HG02642 (cell line): ENCODE results near the gene MFSD6.
A peak's percentile ranks its signal among the peaks of the same experiment; 100 is the strongest.
"Not testable (repeated sequence)": the region's sequence is repeated elsewhere in the genome, so short reads cannot be mapped to it uniquely, and the experiment has no call there.

Source experiments
- ATAC-seq: cut with Tn5 transposase; IDR thresholded peaks from one replicate; pipeline ENCODE4 v1.9.1; 2021; ENCODE audit warnings: mild to moderate bottlenecking; ENCODE audit not compliant: unreplicated experiment, poor library complexity

The MFSD6 gene

GRCh38 chr2:190407662-190408537 is at the start of gene MFSD6:
MFSD6 (plus strand) TSS chr2:190408355; CDS start chr2:190436030, 27,675 bp downstream.
- ATAC-seq = peak; percentile 63

- ATAC-seq = not testable (repeated sequence)
Observed at GRCh38 chr2:190358655-190359448, 49.3 kb upstream of the MFSD6 start.

- ATAC-seq = no peak
Observed at GRCh38 chr2:190360561-190360960, 47.6 kb upstream of the MFSD6 start.

DNA sequence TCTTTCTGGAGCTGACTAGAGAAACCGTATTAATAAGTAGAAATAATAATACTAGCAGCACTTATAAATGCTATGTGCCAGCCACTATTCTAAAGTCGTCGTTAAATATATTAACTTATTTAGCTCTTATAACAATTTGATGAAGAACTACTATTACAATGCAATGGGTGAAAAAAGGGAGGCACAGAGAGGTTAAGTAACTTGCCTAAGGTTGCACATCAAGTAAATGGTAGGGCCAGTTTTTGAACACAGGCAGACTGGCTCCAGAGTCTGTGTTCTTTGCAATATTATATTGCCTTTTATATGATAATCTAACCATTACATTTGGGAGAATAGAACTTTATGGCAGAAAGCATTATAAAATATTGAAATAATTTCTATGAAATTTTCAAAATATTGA is 47.2 kb upstream of the MFSD6 start:
- ATAC-seq = no peak

DNA sequence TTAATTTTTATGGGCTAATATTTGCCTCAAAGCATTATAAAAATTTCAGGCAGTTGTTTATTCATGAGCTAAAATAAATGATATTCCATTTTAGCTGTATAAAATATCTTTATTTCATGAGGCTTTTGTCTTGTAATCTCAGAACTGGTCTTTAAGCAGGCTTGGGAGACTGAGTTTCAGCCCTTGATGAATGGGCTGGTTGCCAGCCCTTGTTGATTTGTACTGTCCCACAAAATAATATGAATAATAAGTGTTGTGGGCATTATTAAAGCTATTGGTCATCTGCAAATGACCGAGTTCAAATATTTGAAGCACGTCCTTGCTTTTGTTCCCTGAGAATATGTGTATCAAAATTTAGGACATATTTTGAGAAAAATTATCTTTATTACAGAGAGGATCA is 46.6 kb upstream of the MFSD6 start:
- no peak for ATAC-seq

DNA sequence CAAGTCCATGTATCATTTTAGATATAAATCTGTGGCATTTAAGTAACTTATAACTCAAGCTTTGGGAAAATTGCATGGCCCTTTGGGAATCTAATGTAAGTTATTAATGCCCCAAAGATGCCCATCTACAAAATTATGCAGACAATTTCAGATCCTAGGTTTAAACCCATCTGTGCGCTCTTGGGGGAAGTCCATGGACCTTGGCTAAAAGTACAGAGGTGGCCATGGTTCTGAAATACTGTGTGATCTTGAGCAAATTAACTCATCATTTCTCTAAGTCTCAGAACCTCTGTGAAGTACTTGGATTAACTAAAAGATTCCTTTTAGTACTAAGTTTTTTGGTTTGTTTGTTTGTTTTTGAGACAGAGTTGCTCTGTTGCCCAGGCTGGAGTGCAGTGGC is 45.3 kb upstream of the MFSD6 start:
- no peak for ATAC-seq

GRCh38 chr2:190365499-190366204 is 42.5 kb upstream of the MFSD6 start:
- no peak for ATAC-seq

DNA sequence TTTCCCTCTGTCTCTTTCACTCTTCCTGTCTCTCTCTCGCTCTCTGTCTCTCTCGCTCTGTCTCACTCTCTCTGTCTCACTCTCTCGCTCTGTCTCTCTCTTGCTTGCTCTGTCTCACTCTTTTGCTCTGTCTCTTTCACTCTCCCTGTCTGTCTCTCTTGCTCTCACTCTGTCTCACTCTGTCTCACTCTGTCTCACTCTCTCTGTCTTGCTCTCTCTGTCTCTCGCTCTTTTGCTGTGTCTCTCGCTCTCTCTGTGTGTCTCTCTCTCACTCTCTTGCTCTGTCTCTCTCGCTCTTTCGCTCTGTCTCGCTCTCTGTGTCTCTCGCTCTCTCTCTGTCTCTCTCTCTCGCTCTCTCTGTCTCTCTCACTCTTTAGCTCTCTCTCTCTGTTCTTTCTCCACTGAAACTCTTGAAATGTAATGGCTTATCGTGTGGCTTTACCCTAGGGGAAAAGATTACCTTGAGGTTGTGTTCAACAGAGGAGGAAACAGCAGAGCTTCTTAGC is 41.9 kb upstream of the MFSD6 start:
- ATAC-seq = no peak

GRCh38 chr2:190367091-190367490 is 41.1 kb upstream of the MFSD6 start:
- no peak for ATAC-seq

- ATAC-seq = no peak
Observed at GRCh38 chr2:190369635-190370034, 38.5 kb upstream of the MFSD6 start.

DNA sequence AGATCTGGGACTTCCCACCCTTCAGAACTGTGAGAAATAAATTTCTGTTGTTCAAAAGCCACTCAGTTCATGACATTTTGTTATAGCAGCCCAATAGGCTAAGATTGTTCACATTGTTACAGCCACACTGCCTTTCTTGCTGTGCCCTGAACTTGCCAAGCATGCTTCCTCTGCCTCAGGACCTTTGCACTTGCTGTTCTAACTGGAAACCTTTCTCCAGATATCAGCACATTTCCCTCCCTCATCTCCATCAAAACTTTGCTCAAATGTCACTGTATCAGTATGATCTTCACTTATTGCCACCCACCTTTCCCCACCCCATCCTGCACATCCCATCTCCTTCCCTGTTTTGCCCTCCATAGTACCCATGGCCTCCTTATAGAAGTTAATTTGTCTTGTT is 32.1 kb upstream of the MFSD6 start:
- ATAC-seq = no peak

DNA sequence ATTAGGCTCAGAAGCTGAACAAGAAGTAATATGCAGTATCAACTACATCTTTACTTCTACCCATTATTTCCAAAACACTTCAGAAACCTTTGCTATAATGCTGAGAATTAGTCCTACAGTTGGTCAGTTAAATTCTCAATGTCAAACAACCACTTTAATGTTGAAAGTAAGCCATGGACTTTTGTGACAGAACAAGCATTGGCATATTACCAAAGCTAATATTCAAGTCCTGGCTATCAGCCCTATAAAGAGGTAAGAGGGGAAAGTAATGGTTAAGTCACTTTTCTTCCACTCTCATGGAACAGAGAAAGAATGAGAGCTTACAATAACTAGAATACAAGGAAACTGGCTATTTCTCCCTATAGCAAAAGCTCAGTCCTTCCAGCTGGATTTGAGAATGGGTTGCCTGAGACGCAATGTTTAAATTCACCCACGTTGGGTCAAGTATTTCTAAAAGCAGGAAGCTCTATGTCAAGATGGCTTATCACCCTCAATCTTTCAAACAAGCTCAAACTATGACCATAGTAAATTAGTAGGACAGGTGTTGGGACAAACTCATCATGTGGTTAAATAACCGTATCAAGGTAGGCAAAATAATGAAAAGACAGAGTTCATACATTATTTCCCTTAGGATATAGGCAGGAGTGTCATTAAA is 31.4 kb upstream of the MFSD6 start:
- ATAC-seq = no peak

DNA sequence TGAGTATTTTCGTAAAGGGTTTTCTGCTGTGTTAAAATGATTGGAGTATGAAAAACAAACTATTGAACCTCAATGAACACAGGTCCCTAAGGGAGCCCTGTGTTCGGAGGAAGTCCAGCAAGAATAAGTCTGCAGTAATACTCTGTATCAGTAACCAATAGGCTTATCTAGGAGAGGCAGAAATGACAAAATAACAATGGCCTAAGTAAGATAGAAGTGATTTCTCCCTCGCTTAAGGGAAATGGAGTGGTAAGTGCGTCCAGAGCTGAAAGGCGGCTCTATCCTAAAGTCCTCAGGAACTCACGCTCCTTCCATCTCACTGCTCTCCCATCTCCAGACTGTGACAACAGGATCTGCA is 29.3 kb upstream of the MFSD6 start:
- no peak for ATAC-seq

DNA sequence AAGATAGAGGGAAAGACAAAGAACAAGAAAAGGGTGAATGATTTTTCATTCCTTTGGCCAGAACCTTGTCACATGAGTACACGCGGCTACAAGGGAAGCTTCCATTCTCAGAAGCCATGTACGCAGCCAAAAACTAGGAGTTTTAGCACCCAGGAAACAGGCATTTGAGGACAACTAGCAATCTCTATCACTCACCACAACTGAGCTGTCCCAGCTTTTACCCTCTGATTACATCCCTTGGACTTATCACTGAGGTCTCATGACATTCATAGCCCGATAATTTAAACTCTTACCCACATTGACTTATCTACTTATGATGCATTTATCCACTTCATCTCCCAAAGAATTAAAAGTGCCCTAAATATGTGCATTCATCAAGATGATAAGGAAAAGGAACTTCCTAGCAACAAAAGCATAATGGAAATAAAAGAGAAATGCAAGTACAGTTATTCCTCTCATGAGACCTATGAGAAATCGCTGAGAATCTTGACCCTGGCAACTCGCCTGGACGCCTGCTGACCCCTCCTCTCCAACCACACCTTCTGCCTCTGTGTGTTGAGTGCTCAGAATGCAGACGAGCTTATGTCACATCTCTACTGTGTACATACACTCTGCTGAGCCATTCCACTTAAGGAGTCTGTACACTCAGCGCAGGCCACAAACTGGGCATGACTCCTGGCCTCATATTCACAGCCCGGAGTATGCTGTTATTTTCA is 28.7 kb upstream of the MFSD6 start:
- ATAC-seq = no peak

- ATAC-seq = no peak
Observed at GRCh38 chr2:190380962-190381412, 27.2 kb upstream of the MFSD6 start.

DNA sequence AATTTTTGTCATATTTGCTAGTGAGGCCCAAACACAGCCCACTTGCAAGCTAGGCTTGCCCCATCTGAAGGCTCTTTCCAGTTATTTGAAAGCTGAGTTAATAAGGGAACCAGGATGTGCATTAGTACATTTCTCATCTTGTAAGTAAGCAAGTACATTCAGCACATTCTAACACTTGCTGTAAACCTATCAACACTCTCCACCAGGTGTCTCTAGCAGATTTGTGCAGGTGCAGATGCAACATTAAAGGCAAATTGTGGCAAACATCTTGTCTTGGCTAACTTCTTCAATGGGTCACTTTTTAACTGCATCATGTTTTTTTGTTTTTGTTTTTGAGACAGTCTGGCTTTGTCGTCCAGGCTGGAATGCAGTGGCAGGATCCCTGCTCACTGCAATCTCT is 25.3 kb upstream of the MFSD6 start:
- peak; percentile 76 for ATAC-seq

GRCh38 chr2:190387422-190387821 is 20.7 kb upstream of the MFSD6 start:
- ATAC-seq = no peak

GRCh38 chr2:190396271-190396670 is 11.9 kb upstream of the MFSD6 start:
- ATAC-seq = no peak

- ATAC-seq = no peak
Observed at GRCh38 chr2:190402986-190403603, 5.1 kb upstream of the MFSD6 start.
